IMR-90 (cell line): ENCODE data around the gene PRELP. TPM values are rescaled to one million over a fixed set of nuclear protein-coding genes. Genes with fewer than 3 reads are reported as not detected.

Experiments used
- ATAC-seq: fragments of 200-7000 bp; cut with Tn5 transposase; 2 replicates; pipeline ENCODE4 v1.9.1; 2020; ENCODE audit warnings: low read depth, mild to moderate bottlenecking, moderate library complexity
- BruUV-seq: library from RNA; stranded (reverse); fragments of 400-500 nt; replicated peaks from 2 replicates; lab custom pipeline; 2021; lab: Mats Ljungman, UMichigan
- CTCF ChIA-PET: fragments of 300-600 bp; formaldehyde crosslinking; extraction: SDS; loops from one replicate; lab custom pipeline; 2021; ENCODE audit warnings: antibody characterized with exemption; lab: Yijun Ruan, JAX
- POLR2A ChIA-PET: fragments of 300-600 bp; sonication (Branson Sonifier 250); formaldehyde crosslinking; loops from one replicate; lab custom pipeline; 2022; ENCODE audit warnings: antibody characterized with exemption; ENCODE audit not compliant: unreplicated experiment; lab: Charles Lee
- DNase-seq: peaks from one replicate; pipeline ENCODE4 v3.0.0; 2013
- H2AFZ ChIP-seq: replicated peaks from 2 replicates; pipeline ENCODE3; 2013; ENCODE audit warnings: low read length, mild to moderate bottlenecking; ENCODE audit not compliant: poor library complexity
- H2AK5ac ChIP-seq: 2 replicates; pipeline ENCODE4 v1.6.1; 2013; ENCODE audit warnings: low read depth, low read length, inconsistent platforms
- H2AK9ac ChIP-seq: replicated peaks from 2 replicates; pipeline ENCODE3; 2013; ENCODE audit warnings: mild to moderate bottlenecking, low read depth, low read length, moderate library complexity; ENCODE audit not compliant: poor library complexity
- H2BK120ac ChIP-seq: 2 replicates; pipeline ENCODE4 v1.6.1; 2013; ENCODE audit warnings: low read depth, low read length, inconsistent platforms
- H2BK15ac ChIP-seq: 3 replicates; pipeline ENCODE4 v1.6.1; 2013; ENCODE audit warnings: low read depth, low read length, inconsistent platforms
- H2BK20ac ChIP-seq: 2 replicates; pipeline ENCODE4 v1.6.1; 2013; ENCODE audit warnings: low read depth, mild to moderate bottlenecking, inconsistent platforms, low read length, moderate library complexity
- H2BK5ac ChIP-seq: 2 replicates; pipeline ENCODE4 v1.6.1; 2013; ENCODE audit warnings: mild to moderate bottlenecking, low read depth, low read length, inconsistent platforms; ENCODE audit not compliant: poor library complexity, severe bottlenecking
- H3K14ac ChIP-seq: replicated peaks from 2 replicates; pipeline ENCODE4 v1.6.1; 2013; ENCODE audit warnings: low read depth, low read length, inconsistent platforms
- H3K18ac ChIP-seq: 2 replicates; pipeline ENCODE4 v1.6.1; 2013; ENCODE audit warnings: low read depth, low read length, control low read depth
- H3K23ac ChIP-seq: 2 replicates; pipeline ENCODE4 v1.6.1; 2013; ENCODE audit warnings: low read depth, low read length, inconsistent platforms
- H3K27ac ChIP-seq: 2 replicates; pipeline ENCODE4 v1.5.1; 2013; ENCODE audit warnings: mild to moderate bottlenecking, control low read depth, low read length; ENCODE audit not compliant: insufficient read depth
- H3K27me3 ChIP-seq: 2 replicates; pipeline ENCODE4 v1.6.1; 2013; ENCODE audit warnings: low read length; ENCODE audit not compliant: control insufficient read depth, insufficient read depth
- H3K36me3 ChIP-seq: 2 replicates; pipeline ENCODE4 v1.6.1; 2013; ENCODE audit warnings: low read length, mixed read lengths; ENCODE audit not compliant: control insufficient read depth, insufficient read depth
- H3K4ac ChIP-seq: 2 replicates; pipeline ENCODE4 v1.6.1; 2013; ENCODE audit warnings: low read depth, low read length, inconsistent platforms
- H3K4me1 ChIP-seq: 2 replicates; pipeline ENCODE4 v1.6.1; 2013; ENCODE audit warnings: low read length, mixed read lengths; ENCODE audit not compliant: control insufficient read depth, insufficient read depth
- H3K4me2 ChIP-seq: 2 replicates; pipeline ENCODE4 v1.6.1; 2013; ENCODE audit warnings: low read depth, mild to moderate bottlenecking, control low read depth, low read length, moderate library complexity
- H3K4me3 ChIP-seq: 2 replicates; pipeline ENCODE4 v1.5.1; 2013; ENCODE audit warnings: low read depth, mild to moderate bottlenecking, control low read depth, low read length, moderate library complexity; ENCODE audit not compliant: insufficient read depth
- H3K56ac ChIP-seq: 2 replicates; pipeline ENCODE4 v1.6.1; 2013; ENCODE audit warnings: low read length, inconsistent platforms; ENCODE audit not compliant: insufficient read depth; ENCODE audit errors: extremely low read depth
- H3K79me1 ChIP-seq, 2 experiments: 2 replicates each; pipeline ENCODE4 v1.6.1; 2013; ENCODE audit warnings: low read length in 2 of 2, inconsistent platforms in 1 of 2, low read depth in 1 of 2
- H3K9ac ChIP-seq: 2 replicates; pipeline ENCODE4 v1.6.1; 2013; ENCODE audit warnings: low read depth, low read length, control low read depth
- H3K9me1 ChIP-seq: 2 replicates; pipeline ENCODE4 v1.6.1; 2013; ENCODE audit warnings: low read length, inconsistent platforms; ENCODE audit not compliant: insufficient read depth
- H3K9me3 ChIP-seq: 2 replicates; pipeline ENCODE4 v1.6.1; 2013; ENCODE audit warnings: low read length; ENCODE audit not compliant: control insufficient read depth, insufficient read depth
- H4K20me1 ChIP-seq: 2 replicates; pipeline ENCODE4 v1.6.1; 2013; ENCODE audit warnings: low read length, inconsistent platforms; ENCODE audit not compliant: insufficient read depth
- H4K5ac ChIP-seq: 2 replicates; pipeline ENCODE4 v1.6.1; 2013; ENCODE audit warnings: mild to moderate bottlenecking, low read depth, low read length, control low read depth
- H4K8ac ChIP-seq, 2 experiments: 2 replicates each; pipeline ENCODE4 v1.6.1; 2013; ENCODE audit warnings: low read depth in 2 of 2, low read length in 2 of 2, control low read depth in 1 of 2, inconsistent platforms in 1 of 2
- H4K91ac ChIP-seq: 2 replicates; pipeline ENCODE4 v1.6.1; 2013; ENCODE audit warnings: low read depth, low read length, inconsistent platforms; ENCODE audit not compliant: insufficient read depth
- BHLHE40 ChIP-seq: fragments of 150-350 bp; IDR thresholded peaks from 2 replicates; pipeline ENCODE4 v1.6.1; 2016; ENCODE audit warnings: mild to moderate bottlenecking, low read depth, low read length
- CEBPB ChIP-seq: IDR thresholded peaks from 2 replicates; pipeline ENCODE4 v1.6.1; 2012; ENCODE audit warnings: low read depth, low read length, improper control_type of control experiment
- CHD1 ChIP-seq: IDR thresholded peaks from 2 replicates; pipeline ENCODE4 v1.6.1; 2012; ENCODE audit warnings: low read depth, low read length, improper control_type of control experiment
- ELK1 ChIP-seq: fragments of 150-350 bp; IDR thresholded peaks from 2 replicates; pipeline ENCODE4 v1.6.1; 2016; ENCODE audit warnings: low read depth, mild to moderate bottlenecking, low read length, moderate library complexity, borderline replicate concordance
- FOS ChIP-seq: fragments of 150-350 bp; IDR thresholded peaks from 2 replicates; pipeline ENCODE4 v1.6.1; 2016; ENCODE audit warnings: low read depth, low read length
- MAFK ChIP-seq: IDR thresholded peaks from 2 replicates; pipeline ENCODE4 v1.6.1; 2012; ENCODE audit warnings: low read depth, low read length, improper control_type of control experiment
- MAZ ChIP-seq: IDR thresholded peaks from 2 replicates; pipeline ENCODE4 v1.6.1; 2012; ENCODE audit warnings: low read depth, mild to moderate bottlenecking, low read length, improper control_type of control experiment, moderate library complexity, borderline replicate concordance
- MXI1 ChIP-seq: IDR thresholded peaks from 2 replicates; pipeline ENCODE4 v1.6.1; 2012; ENCODE audit warnings: low read depth, mild to moderate bottlenecking, low read length, moderate library complexity, borderline replicate concordance
- NFE2L2 ChIP-seq: fragments of 150-350 bp; IDR thresholded peaks from 2 replicates; pipeline ENCODE4 v1.6.1; 2016; ENCODE audit warnings: low read depth, mild to moderate bottlenecking, low read length
- POLR2A ChIP-seq: IDR thresholded peaks from 2 replicates; pipeline ENCODE4 v1.6.1; 2012; ENCODE audit warnings: mild to moderate bottlenecking, low read depth, low read length
- RAD21 ChIP-seq: IDR thresholded peaks from 2 replicates; pipeline ENCODE4 v1.6.1; 2012; ENCODE audit warnings: low read length, improper control_type of control experiment
- RCOR1 ChIP-seq: IDR thresholded peaks from 2 replicates; pipeline ENCODE4 v1.6.1; 2012; ENCODE audit warnings: mild to moderate bottlenecking, low read length, improper control_type of control experiment; ENCODE audit not compliant: insufficient replicate concordance
- RFX5 ChIP-seq: IDR thresholded peaks from 2 replicates; pipeline ENCODE4 v1.8.0; 2012; ENCODE audit warnings: low read depth, mild to moderate bottlenecking, low read length, moderate library complexity
- SMC3 ChIP-seq: fragments of 150-350 bp; IDR thresholded peaks from 2 replicates; pipeline ENCODE4 v1.6.1; 2016; ENCODE audit warnings: low read depth, mild to moderate bottlenecking, antibody characterized with exemption, low read length, moderate library complexity
- USF2 ChIP-seq: fragments of 150-350 bp; IDR thresholded peaks from 2 replicates; pipeline ENCODE4 v1.6.1; 2017; ENCODE audit warnings: mild to moderate bottlenecking, antibody characterized with exemption, low read length, low read depth
- WGBS, 2 experiments: methylation state at CpG; one replicate each; pipeline versions ENCODE4 v1.1.5 to v1.1.7; 2013; ENCODE audit warnings: missing lambda C conversion rate in 2 of 2; ENCODE audit not compliant: insufficient read length in 1 of 2; ENCODE audit errors: extremely low coverage in 2 of 2; 5-methylcytosine and 5-hydroxymethylcytosine counted together
- dilution Hi-C: fragments of 300-500 bp; cut with HindIII; formaldehyde crosslinking; loops from one replicate; pipeline ENCODE4 v1.14.3; 2018; ENCODE audit warnings: low sequenced_read_pairs; ENCODE audit not compliant: unreplicated experiment
- in situ Hi-C: fragments of 300-500 bp; cut with MboI; formaldehyde crosslinking; loops from 3 replicates; pipeline ENCODE4 v1.14.3; 2019; ENCODE audit warnings: low sequenced_read_pairs, inconsistent platforms, mixed read lengths
- intact Hi-C: fragments of 100-400 bp; cut with micrococcal nuclease; formaldehyde crosslinking; loops from 2 replicates; pipeline ENCODE4 v1.10.0; 2022
- polyA plus RNA-seq, 3 experiments: library from polyadenylated mRNA; depleted of rRNA; stranded (reverse); fragments of >200 nt; gene quantifications; 2 replicates each; pipeline ENCODE4 v1.2.3, GENCODE V29; 2012; ENCODE audit warnings: low replicate concordance in 1 of 3
- total RNA-seq: library from RNA; depleted of rRNA; stranded (reverse); fragments of >200 nt; gene quantifications from 2 replicates; pipeline ENCODE4 v1.2.3, GENCODE V29; 2012

The PRELP gene
- total and polyA plus RNA-seq, 2 of the 4 experiments (the other 2 are of a cell fraction): 0.56 TPM; not detected in 1

- Histone ChIP-seq H3K18ac (no peak overlapping the region), H3K4me2 (no peak overlapping the region), H2BK120ac (no peak overlapping the region), H2BK15ac (no peak overlapping the region), H3K27me3 (peaks cover 50% of the 10 kb centered on the region), H3K27ac (no peak overlapping the region), H3K4ac (no peak overlapping the region), H3K79me1 (no peaks in the 10 kb centered on the region), H2AK5ac (no peak overlapping the region), H4K91ac (no peak overlapping the region), H3K9me3 (peaks cover 11% of the 10 kb centered on the region), H2BK20ac (no peak overlapping the region), H3K56ac (no peak overlapping the region), H3K9me1 (no peaks in the 10 kb centered on the region), H3K36me3 (no peaks in the 10 kb centered on the region), H2AFZ (no peak overlapping the region), H3K4me1 (peaks cover 2% of the 10 kb centered on the region; the same call in 1 of the 2 replicates), H2BK5ac (no peak overlapping the region), H4K8ac (no peak overlapping the region), H4K20me1 (no peaks in the 10 kb centered on the region), H3K4me3 (no peak overlapping the region), H2AK9ac (no peak overlapping the region), H4K5ac (no peak overlapping the region), H3K23ac (no peak overlapping the region), H3K9ac (no peak overlapping the region), H3K14ac (no peak overlapping the region)
- 100% methylated on average over 1 of the region's 2 CpGs; no CpG with 5 or more reads in 1 of the 2 experiments for WGBS, 2 experiments
- BruUV-seq: no TSS peak
- DNase-seq (no peak), ATAC-seq (no peak)
- intact Hi-C loops (no loop called here), dilution Hi-C loops (no loop called here), in situ Hi-C loops (loop anchor here (10.0 kb wide), 1 partner anchor 172 kb away; no protein-coding TSS in a partner anchor)
- POLR2A ChIA-PET: no interaction called here
- TF ChIP-seq FOS (no peak), SMC3 (no peak), RAD21 (no peak), MXI1 (no peak), USF2 (no peak), CHD1 (no peak), POLR2A (no peak), RFX5 (no peak), ELK1 (no peak), MAFK (no peak), NFE2L2 (no peak), CEBPB (no peak), BHLHE40 (no peak), RCOR1 (no peak), MAZ (no peak)
- CTCF ChIA-PET: interaction anchor here (0.5 to 1.2 kb wide), 3 partner anchors 28 to 180 kb away, joined by 3 read pairs; partner anchors contain the start of gene PRELP
Measured at GRCh38 chr1:203447151-203447550, 28.5 kb upstream of the PRELP start.
